HG02642 (cell line): ENCODE results near the gene ARMH3.

Source experiments
- ATAC-seq: cut with Tn5 transposase; IDR thresholded peaks from one replicate; pipeline ENCODE4 v1.9.1; 2021; ENCODE audit warnings: mild to moderate bottlenecking; ENCODE audit not compliant: unreplicated experiment, poor library complexity

The ARMH3 gene

DNA sequence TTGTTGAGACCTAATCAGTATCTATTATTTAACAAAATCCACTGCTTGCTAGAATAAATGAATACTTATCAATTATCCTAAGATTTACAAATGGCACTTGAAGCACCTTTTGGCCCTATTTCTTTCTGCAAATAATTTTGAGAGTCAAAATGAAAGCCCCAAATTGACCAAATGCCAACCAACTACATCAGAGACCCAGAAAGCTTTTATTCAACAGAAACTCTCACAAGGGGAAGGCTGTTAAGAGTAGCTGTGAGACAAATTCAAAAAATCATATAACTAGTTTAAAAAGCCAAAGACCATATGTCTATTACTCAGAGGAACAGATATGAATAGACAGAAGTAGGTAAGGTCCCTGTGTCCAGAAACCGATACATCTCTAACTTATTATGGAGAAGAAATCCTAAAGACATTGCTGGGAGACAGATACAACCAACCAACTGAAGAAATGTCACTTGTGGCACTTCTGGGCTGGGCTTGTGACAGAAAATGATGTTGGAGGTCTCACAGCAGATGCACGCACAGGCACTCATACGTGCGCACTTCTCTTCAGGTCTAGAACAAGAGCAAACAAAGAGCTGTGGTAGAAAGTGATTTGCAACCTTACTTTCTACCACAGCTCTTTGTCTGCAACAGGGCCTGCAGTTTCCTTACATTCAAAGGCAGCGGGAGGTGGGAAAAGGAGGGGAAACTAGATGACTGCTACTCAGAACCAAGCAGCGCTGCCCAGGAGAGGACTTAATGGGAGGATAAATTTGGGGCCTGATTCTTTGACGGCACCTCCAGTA is 153.7 kb downstream of the ARMH3 start:
- peak; percentile 24 for ATAC-seq

DNA sequence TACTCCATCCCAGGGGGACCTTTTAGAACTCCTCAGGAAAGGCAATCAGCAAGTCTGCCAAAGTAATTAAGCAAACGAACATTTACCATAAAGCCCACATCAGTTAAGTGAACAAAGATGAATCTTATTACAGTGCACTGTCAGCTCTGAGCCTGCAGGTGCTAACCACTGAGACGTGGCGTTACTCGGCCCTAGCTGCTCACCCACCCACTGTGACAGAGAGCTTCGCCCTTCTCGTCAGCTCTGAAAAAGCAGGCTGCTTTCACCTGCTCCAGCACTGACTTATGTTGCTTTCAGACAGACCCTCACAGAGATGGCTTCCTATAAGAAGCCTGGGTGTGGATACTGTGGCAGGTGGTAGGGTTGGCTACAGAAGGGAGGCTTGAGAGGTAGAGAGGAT is 154.6 kb downstream of the ARMH3 start:
- ATAC-seq, result peak; percentile 53

DNA sequence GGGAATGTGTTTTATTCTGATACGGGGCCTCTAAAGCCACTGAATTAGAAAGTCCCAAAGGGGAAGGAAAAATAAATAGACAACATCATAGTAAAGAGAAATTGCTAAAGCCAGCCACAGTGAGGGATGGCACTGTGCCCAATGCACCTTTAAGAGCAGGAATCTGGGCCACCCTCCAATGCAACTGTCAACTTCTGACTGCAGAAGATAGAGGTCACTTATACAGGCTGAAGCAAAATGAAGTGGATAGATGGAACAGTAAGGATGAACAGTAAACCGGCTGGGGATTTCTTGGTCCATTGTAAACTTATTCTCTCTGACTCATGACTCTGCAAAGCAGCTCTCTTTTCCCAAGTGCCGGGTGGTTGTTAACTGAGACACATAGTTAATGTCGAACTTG is 158.3 kb downstream of the ARMH3 start:
- no peak for ATAC-seq

- no peak for ATAC-seq
These were observed 159.6 kb downstream of the ARMH3 start for GRCh38 chr10:101896225-101896877.

DNA sequence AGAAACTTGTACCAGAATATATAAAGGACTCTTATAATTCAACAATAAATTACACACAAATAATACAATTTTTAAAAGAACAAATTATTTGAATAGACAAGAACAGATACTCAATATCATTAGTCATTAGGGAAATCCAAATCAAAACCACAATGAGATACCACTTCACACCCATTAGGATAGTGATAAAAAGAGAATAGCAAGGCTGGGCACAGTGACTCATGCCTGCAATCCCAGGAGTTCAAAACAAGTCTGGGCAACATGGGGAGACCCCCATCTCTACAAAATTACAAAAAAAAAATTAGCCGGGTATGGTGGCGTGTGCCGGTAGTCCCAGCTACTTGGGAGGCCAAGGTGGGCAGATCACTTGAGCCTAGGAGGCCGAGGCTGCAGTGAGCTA is 160.2 kb downstream of the ARMH3 start:
- ATAC-seq, result no peak

DNA sequence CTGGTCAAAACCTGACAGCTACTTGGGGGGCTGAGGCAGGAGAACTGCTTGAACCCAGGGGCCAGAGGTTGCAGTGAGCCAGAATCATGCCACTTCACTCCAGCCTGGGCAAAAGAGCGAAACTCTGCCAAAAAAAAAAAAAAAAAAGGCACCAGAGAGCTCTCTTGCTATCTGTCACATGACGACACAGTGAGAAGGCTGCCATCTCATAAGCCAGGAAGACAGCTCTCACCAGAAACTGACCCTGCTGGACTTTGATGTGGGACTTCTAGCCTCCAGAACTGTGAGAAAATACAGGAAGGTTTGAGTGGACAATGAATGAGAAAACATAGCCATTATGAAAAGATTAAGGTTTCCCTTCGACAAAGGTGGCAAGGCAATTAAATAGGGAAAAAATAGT is 161.2 kb downstream of the ARMH3 start:
- no peak for ATAC-seq

DNA sequence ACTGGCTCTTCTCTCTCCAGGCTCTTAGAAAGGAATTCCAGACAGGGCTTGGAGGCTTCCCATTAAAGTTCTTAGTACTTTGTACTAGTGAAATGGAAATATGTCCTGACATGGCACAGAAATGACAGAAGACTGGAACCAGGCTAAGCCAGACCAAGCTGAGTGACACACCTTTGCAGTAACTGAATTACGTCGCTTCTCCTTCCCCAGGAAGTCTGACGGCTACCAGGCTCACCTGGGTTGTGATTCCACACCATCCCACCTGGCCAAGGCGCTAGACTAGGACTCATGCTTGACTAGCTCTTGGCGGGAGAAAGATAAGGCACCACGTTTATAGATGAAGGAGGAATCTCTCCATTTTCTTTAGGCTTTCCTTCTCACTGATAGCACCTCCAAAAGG is 161.7 kb downstream of the ARMH3 start:
- ATAC-seq, result no peak

DNA sequence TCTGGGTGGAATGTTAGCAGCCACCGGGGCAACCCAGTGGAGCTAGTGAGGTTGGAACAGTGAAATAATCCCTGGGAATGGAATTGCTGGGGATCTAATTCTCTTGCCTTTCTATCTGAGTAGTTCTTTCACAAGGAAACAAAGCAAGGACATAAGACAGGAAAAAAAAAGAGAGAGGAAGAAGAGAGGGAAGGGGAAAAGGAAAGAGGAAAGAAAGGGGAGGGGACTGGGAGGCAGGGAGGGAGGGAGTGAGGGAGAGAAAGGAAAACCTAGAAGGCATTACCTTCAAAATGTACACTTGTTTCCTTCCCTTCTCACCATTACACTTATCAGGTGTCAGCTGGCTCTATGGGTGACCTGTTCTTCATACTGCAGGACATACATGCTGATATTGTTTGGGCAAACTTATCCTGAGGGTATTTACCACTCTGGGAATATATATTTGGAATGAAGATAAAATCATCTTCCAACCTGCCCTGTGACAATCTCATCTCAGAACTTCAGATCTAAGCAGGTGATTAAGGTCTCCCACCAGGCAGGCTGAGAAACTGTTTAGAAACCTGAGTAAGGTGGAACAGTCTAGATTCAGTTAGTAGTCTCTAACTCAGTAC is 162.4 kb downstream of the ARMH3 start:
- no peak for ATAC-seq

DNA sequence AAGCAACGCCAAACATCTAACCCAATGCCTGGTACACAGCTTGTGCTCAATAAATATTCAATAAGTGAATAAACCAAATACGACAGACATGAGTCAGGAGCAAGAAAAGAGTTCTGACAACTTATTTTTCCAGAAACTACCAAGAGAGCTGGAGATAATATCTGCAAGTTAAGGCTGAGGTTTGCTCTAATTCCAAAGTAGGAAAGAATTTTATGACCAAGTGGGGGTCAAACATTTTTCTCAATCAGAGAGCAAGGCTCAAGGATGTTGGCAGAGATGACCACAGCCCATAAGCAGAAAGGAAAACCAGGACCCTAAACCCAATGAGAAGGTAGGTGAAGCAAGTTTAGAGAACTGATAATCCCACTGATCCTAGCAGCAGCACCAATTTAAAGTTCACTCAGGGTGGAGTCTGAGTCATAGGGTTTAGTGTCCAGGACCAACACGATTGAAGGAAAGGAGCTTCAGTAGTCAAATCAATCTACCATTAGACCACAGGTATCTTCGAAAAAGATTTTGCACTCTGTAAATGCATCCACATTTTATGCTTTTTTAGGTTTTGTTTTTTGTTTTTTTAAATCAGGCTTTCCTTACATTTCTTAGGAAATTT is 163.1 kb downstream of the ARMH3 start:
- no peak for ATAC-seq

DNA sequence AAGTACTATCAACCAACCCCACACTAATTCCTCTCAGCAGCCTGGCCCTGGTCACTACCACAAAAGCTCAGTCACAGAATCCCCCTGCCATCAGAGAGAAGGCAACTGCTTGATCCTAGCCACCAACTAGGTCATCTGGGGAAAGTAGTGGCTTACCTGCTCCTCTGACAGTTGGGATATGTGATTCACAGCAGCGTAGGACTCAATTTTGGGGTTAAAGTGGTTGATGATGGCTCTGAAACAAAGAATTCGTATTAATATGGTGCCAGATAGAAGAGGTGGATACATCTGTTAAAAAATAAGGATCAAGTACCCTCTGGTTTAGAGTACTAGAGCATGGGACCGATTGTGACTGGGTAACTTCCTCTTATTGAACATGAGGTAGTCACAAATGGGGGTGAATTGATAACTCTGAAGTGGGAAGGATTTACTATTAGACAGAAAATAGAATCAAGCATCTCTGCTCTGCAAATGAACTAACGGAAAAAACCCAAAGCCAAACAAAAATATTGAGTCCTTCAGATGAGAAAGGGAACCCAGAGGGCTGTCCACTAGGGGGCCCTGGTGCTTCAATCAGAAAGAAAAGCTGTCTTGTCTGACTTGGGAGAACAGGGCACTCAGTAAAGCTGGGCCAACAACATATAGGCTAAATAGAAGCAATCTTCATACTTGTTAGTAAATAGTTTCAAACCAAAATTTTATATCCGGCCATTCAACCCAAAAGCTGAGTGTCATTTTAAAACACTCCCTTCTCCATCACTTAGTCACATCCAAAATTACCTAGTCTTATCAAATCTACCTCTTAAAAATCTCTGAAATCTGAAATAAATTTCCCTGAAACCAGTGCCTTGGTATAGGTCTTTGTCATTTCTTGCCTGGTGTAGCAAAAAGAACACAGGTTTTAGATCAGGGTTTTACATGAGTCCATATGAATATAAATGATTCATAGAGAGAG is 166.4 kb downstream of the ARMH3 start:
- no peak for ATAC-seq

GRCh38 chr10:101888251-101888949 is 167.6 kb downstream of the ARMH3 start:
- no peak for ATAC-seq

- ATAC-seq, result no peak
These were observed 168.2 kb downstream of the ARMH3 start for GRCh38 chr10:101887775-101888174.

DNA sequence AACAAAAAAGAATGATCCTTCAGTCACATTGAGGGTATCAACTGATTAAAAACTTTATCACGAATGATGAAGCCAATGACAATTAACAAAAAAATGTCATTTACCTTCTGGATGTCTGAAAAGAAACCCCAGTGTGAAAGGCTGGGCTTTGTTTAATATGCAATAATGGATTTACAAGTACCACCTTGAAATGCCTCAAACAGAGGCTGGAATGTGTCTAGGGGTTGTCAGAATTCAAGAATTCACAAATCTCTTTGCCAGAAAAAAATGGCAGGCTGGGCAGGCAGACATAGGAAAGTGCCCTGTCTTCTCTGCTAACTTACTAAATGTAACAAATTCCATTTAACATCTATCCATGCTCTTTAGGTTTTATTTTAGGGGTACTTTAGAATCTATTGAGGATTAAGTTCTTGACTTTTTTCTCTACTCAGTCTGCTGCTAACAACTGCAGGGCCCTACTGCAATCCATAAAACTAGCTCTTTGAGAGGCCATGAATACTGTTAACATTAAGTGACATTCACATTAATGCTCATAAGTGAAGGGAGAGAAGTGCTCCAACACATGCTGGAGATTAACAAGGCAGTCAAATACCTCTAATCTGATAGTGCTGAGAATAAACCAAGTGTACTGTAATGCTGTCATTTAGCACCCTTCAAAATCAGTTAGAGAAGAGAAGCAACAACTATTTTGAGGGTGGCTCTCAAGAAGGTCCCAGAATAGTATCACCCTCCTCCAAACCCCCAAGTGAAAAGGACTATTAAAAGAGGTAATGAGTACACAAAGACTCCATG is 169.3 kb downstream of the ARMH3 start:
- no peak for ATAC-seq

GRCh38 chr10:101881036-101881774 is 174.8 kb downstream of the ARMH3 start:
- no peak for ATAC-seq

DNA sequence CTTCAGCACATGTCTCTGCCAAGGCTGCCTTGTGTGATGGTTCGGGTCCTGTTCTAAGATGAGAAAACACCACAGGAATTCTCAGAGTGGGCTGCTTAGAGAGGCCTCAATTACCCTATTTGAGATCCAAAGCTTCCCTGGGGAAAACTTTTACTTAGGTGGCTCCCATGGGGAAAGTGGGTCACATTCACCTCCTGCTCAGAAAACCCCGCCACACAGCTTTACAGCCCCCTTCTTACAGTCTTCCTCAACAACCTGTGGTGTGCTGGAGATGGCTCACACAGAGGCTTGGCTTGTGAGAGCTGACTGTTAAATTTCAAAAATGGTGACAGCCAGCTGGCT is 175.8 kb downstream of the ARMH3 start:
- ATAC-seq, result no peak

DNA sequence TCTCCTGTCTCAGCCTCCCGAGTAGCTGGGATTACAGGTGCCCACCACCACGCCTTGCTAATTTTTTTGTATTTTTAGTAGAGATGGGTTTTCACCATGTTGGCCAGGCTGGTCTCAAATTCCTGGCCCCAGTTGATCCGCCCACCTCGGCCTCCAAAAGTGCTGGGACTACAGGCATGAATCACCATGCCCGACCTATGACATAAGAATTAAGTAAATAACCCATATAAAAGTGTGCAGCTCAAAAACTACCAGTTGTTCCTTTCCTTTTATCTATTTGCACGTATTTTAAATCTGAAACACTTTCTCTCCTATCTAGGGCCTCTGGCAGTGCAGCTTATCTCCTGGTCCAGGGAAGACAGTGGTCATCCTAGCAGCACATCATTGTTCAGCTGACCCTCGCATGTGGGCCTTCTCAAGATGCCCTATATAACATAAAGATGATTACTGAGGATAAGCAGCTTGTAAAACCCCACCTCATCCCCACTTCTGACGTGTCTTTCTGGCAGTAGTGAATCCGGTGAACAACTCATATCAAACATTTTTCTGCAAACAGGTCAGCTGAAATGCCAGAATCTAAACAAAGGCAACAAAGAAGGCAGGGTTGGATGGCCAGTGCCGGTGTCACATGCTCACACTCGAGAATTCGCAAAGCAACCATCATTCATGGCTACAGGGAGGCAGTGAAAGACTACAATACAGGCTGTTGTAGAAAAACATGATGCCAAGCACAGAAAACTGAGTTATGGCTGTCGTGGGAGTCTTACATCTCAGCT is 176.3 kb downstream of the ARMH3 start:
- no peak for ATAC-seq

GRCh38 chr10:101878869-101879268 is 177.1 kb downstream of the ARMH3 start:
- ATAC-seq, result no peak
